PC-9 (cell line): ENCODE results near the gene TECTA. TPM values are rescaled to one million over a fixed set of nuclear protein-coding genes. Genes with fewer than 3 reads are reported as not detected.

ENCODE experiments used
- BruUV-seq: library from RNA; stranded (reverse); fragments of 400-500 nt; replicated peaks from 2 replicates; lab custom pipeline; 2021; lab: Mats Ljungman, UMichigan
- CTCF ChIA-PET: fragments of 300-600 bp; sonication (Branson Sonifier 250); formaldehyde crosslinking; loops from one replicate; lab custom pipeline; 2022; ENCODE audit warnings: antibody characterized with exemption; lab: Charles Lee
- POLR2A ChIA-PET: fragments of 300-600 bp; sonication (Branson Sonifier 250); formaldehyde crosslinking; loops from one replicate; lab custom pipeline; 2022; ENCODE audit warnings: antibody characterized with exemption; ENCODE audit not compliant: unreplicated experiment; lab: Charles Lee
- DNase-seq, 2 experiments: peaks; one replicate each; pipeline versions ENCODE4 v3.0.0 to v3.0.0-alpha.2; 2015 to 2022; ENCODE audit warnings: mixed read lengths in 1 of 2
- H2AFZ ChIP-seq: fragments of 200-600 bp; sonication (generic); 2 replicates; pipeline ENCODE4 v1.8.1; 2017; ENCODE audit warnings: antibody characterized with exemption
- H3F3A ChIP-seq: fragments of 200-600 bp; sonication (generic); 2 replicates; pipeline ENCODE4 v1.8.1; 2017; ENCODE audit warnings: antibody characterized with exemption, mild to moderate bottlenecking, low read depth; ENCODE audit not compliant: insufficient read depth
- H3K27ac ChIP-seq: fragments of 200-600 bp; sonication (generic); 2 replicates; pipeline ENCODE4 v1.6.1; 2016; ENCODE audit warnings: mixed run types
- H3K27me3 ChIP-seq: fragments of 200-600 bp; sonication (generic); 2 replicates; pipeline ENCODE4 v1.6.1; 2016; ENCODE audit warnings: low read depth, mixed run types; ENCODE audit not compliant: insufficient read depth
- H3K36me3 ChIP-seq: fragments of 200-600 bp; sonication (generic); 2 replicates; pipeline ENCODE4 v1.6.1; 2016; ENCODE audit warnings: low read depth, mixed run types
- H3K4me1 ChIP-seq: fragments of 200-600 bp; sonication (generic); replicated peaks from 2 replicates; pipeline ENCODE4 v1.6.1; 2016; ENCODE audit warnings: mixed run types; ENCODE audit not compliant: insufficient read depth
- H3K4me2 ChIP-seq: fragments of 200-600 bp; sonication (generic); 2 replicates; pipeline ENCODE4 v1.6.1; 2017; ENCODE audit warnings: mixed run types
- H3K4me3 ChIP-seq: fragments of 200-600 bp; sonication (generic); 2 replicates; pipeline ENCODE4 v1.6.1; 2016; ENCODE audit warnings: mixed run types
- H3K79me2 ChIP-seq: fragments of 200-600 bp; sonication (generic); 2 replicates; pipeline ENCODE4 v1.6.1; 2017; ENCODE audit warnings: low read depth, mixed run types
- H3K9me2 ChIP-seq: fragments of 200-600 bp; sonication (generic); 2 replicates; pipeline ENCODE4 v1.8.1; 2017; ENCODE audit warnings: mild to moderate bottlenecking; ENCODE audit not compliant: insufficient read depth
- H3K9me3 ChIP-seq: fragments of 200-600 bp; sonication (generic); 2 replicates; pipeline ENCODE4 v1.8.1; 2016; ENCODE audit warnings: low read depth; ENCODE audit not compliant: insufficient read depth
- H4K20me1 ChIP-seq: fragments of 200-600 bp; sonication (generic); 2 replicates; pipeline ENCODE4 v1.8.1; 2017; ENCODE audit not compliant: insufficient read depth
- CTCF ChIP-seq: fragments of 200-600 bp; sonication (generic); conservative IDR thresholded peaks from 2 replicates; pipeline ENCODE4 v1.6.1; 2017; ENCODE audit warnings: mixed run types, antibody characterized with exemption, mild to moderate bottlenecking, moderate library complexity
- EZH2 ChIP-seq: fragments of 200-600 bp; sonication (generic); IDR thresholded peaks from 2 replicates; pipeline ENCODE4 v1.8.0; 2017; ENCODE audit warnings: antibody characterized with exemption, low read depth
- intact Hi-C: fragments of 100-400 bp; cut with micrococcal nuclease; formaldehyde crosslinking; loops from one replicate; pipeline ENCODE4 v1.10.0; 2022; ENCODE audit not compliant: unreplicated experiment
- total RNA-seq: library from RNA; stranded (reverse); gene quantifications from 2 replicates; pipeline ENCODE4 v1.2.3, GENCODE V29; 2021

The TECTA gene
- total RNA-seq, 1 experiment from 2014 or later: 0.04 TPM

- Histone ChIP-seq H4K20me1 (no peaks in the 10 kb centered on the region), H3K4me2 (no peak overlapping the region), H3K4me3 (no peak overlapping the region), H3K27me3 (peaks cover 88% of the 10 kb centered on the region), H3K36me3 (no peaks in the 10 kb centered on the region), H3K79me2 (no peaks in the 10 kb centered on the region), H3K4me1 (no peaks in the 10 kb centered on the region), H2AFZ (no peak overlapping the region), H3K9me3 (no peaks in the 10 kb centered on the region), H3F3A (no peaks in the 10 kb centered on the region), H3K9me2 (no peaks in the 10 kb centered on the region), H3K27ac (no peak overlapping the region)
- POLR2A ChIA-PET: no interaction called here
- CTCF ChIA-PET: no interaction called here
- no TSS peak for BruUV-seq
- intact Hi-C loops: loop anchor here (10.0 kb wide), 1 partner anchor 1264 kb away; no protein-coding TSS in a partner anchor
- TF ChIP-seq EZH2 (no peak), CTCF (no peak)
- no peak for DNase-seq
These were observed 139.7 kb downstream of the TECTA start for GRCh38 chr11:121240650-121241303.

Other genes starting within 250 kb of the TECTA start
- 10.1 and 11.6 TPM in 2 replicates for gene TBCEL, start 77.1 kb upstream of the TECTA start, total RNA-seq
- gene SC5D, start 191.5 kb downstream of the TECTA start, total RNA-seq: 10.2 and 16.9 TPM in 2 replicates